SK-N-SH treated with all-trans-retinoic acid at 6 μM for 48 hours (cell line): ENCODE measurements around the gene SUOX.

Source experiments
- ARNTL ChIP-seq: fragments of 450-650 bp; formaldehyde crosslinking; IDR thresholded peaks from 2 replicates; pipeline ENCODE4 v1.5.0; 2020; ENCODE audit warnings: low read depth, mild to moderate bottlenecking, moderate library complexity, borderline replicate concordance
- CSDC2 ChIP-seq: fragments of 250-450 bp; sonication (Bioruptor Pico); IDR thresholded peaks from 2 replicates; pipeline ENCODE4 v1.5.0; 2020; ENCODE audit warnings: mild to moderate bottlenecking, moderate library complexity
- PPARA ChIP-seq: fragments of 250-450 bp; sonication (Bioruptor Pico); IDR thresholded peaks from 2 replicates; pipeline ENCODE4 v1.5.0; 2020; ENCODE audit warnings: mild to moderate bottlenecking, borderline replicate concordance
- RARB ChIP-seq: fragments of 250-450 bp; sonication (Bioruptor Pico); IDR thresholded peaks from 2 replicates; pipeline ENCODE4 v1.8.0; 2021; ENCODE audit warnings: mild to moderate bottlenecking, moderate library complexity
- TOX ChIP-seq: fragments of 250-450 bp; sonication (Bioruptor Pico); IDR thresholded peaks from 2 replicates; pipeline ENCODE4 v1.8.0; 2021; ENCODE audit warnings: mild to moderate bottlenecking, moderate library complexity, borderline replicate concordance
- ZC3H10 ChIP-seq: fragments of 250-450 bp; sonication (Bioruptor Pico); IDR thresholded peaks from 2 replicates; pipeline ENCODE4 v1.5.1; 2021; ENCODE audit warnings: mild to moderate bottlenecking, moderate library complexity
- ZFP3 ChIP-seq: fragments of 250-450 bp; sonication (Bioruptor Pico); IDR thresholded peaks from 2 replicates; pipeline ENCODE4 v1.5.0; 2020; ENCODE audit warnings: mild to moderate bottlenecking, moderate library complexity
- ZFP30 ChIP-seq: fragments of 450-650 bp; formaldehyde crosslinking; IDR thresholded peaks from 2 replicates; pipeline ENCODE4 v1.5.0; 2022; ENCODE audit warnings: mild to moderate bottlenecking, moderate library complexity
- ZNF565 ChIP-seq: fragments of 450-650 bp; formaldehyde crosslinking; conservative IDR thresholded peaks from 2 replicates; pipeline ENCODE4 v1.5.0; 2020; ENCODE audit warnings: low read depth, mild to moderate bottlenecking, moderate library complexity
- TF ChIP-seq, protein P1 (sequence below): fragments of 250-450 bp; sonication (Bioruptor Pico); IDR thresholded peaks from 2 replicates; pipeline ENCODE4 v1.8.0; 2020; ENCODE audit warnings: mild to moderate bottlenecking, moderate library complexity, borderline replicate concordance

DNA sequence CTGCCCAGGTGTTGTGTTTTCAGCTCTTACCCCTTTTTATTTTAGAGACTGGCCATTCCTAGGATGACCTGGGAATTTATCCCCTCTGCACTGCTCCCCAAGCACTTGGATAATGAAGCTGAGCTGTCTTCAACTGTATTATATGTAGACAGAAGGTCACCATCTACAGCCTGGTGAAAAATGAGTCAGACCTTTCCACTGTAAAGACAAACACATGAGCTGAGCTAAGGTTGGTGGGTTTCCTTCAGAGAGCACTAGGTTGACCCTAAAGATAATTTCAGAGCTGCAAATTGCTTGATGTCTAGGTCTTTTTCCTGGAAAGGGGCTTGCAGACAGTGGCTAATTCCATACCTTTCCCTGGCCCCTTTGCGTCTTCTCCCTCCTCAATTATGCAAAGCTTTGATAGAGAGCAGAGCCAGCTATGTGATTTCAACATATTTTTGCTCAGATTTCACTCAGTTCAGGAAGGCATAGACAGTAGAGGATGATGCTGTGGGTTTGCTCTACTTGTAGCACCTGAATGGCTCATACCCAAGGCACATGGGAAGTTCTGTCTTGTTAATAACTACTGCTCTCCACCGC is 14.5 kb downstream of the SUOX start:
- TF ChIP-seq ZFP3 (CRISPR knock-in tag): no peak
- TF ChIP-seq TOX: no peak
- TF ChIP-seq CSDC2 (CRISPR knock-in tag): no peak
- TF ChIP-seq, protein P1, sequence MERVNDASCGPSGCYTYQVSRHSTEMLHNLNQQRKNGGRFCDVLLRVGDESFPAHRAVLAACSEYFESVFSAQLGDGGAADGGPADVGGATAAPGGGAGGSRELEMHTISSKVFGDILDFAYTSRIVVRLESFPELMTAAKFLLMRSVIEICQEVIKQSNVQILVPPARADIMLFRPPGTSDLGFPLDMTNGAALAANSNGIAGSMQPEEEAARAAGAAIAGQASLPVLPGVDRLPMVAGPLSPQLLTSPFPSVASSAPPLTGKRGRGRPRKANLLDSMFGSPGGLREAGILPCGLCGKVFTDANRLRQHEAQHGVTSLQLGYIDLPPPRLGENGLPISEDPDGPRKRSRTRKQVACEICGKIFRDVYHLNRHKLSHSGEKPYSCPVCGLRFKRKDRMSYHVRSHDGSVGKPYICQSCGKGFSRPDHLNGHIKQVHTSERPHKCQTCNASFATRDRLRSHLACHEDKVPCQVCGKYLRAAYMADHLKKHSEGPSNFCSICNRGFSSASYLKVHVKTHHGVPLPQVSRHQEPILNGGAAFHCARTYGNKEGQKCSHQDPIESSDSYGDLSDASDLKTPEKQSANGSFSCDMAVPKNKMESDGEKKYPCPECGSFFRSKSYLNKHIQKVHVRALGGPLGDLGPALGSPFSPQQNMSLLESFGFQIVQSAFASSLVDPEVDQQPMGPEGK (CRISPR knock-in tag): no peak
- no peak for TF ChIP-seq PPARA
- no peak for TF ChIP-seq ZC3H10 (CRISPR knock-in tag)
- no peak for TF ChIP-seq RARB (CRISPR knock-in tag)
- TF ChIP-seq ARNTL (CRISPR knock-in tag): no peak
- no peak for TF ChIP-seq ZNF565 (CRISPR knock-in tag)
- TF ChIP-seq ZFP30: no peak
